Muscle layer of duodenum (tissue), 2 donors: ENCODE data around the gene ZNF629.

Source experiments
- H3K27ac ChIP-seq: one replicate; pipeline ENCODE4 v1.7.0; 2013; ENCODE audit warnings: mild to moderate bottlenecking, low read length
- H3K27me3 ChIP-seq: one replicate; pipeline ENCODE4 v1.7.0; 2013; ENCODE audit warnings: low read depth, mild to moderate bottlenecking, control low read depth, low read length
- H3K36me3 ChIP-seq, 2 donors: one replicate each; pipeline ENCODE4 v1.7.0; 2013; ENCODE audit warnings: low read length in 2 of 2, control low read depth in 1 of 2, mild to moderate bottlenecking in 1 of 2; ENCODE audit not compliant: insufficient read depth in 2 of 2, control insufficient read depth in 1 of 2
- H3K4me1 ChIP-seq, 2 donors: one replicate each; pipeline ENCODE4 v1.7.0; 2013; ENCODE audit warnings: low read length in 2 of 2, mild to moderate bottlenecking in 2 of 2, control low read depth in 1 of 2, moderate library complexity in 1 of 2; ENCODE audit not compliant: insufficient read depth in 2 of 2, control insufficient read depth in 1 of 2
- H3K4me3 ChIP-seq, 2 donors: one replicate each; pipeline ENCODE4 v1.7.0; 2013; ENCODE audit warnings: low read length in 2 of 2, low read depth in 1 of 2, mild to moderate bottlenecking in 1 of 2
- H3K9me3 ChIP-seq, 2 donors: one replicate each; pipeline ENCODE4 v1.7.0; 2013; ENCODE audit warnings: low read length in 2 of 2, control low read depth in 1 of 2, mild to moderate bottlenecking in 1 of 2; ENCODE audit not compliant: control insufficient read depth in 1 of 2
- donor health status: healthy.

ZNF629 gene

GRCh38 chr16:30741461-30741914 is 45.5 kb downstream of the ZNF629 start:
- H3K4me3 ChIP-seq, result no peak overlapping the region
- H3K27me3 ChIP-seq, result no peaks in the 10 kb centered on the region
- no peaks in the 10 kb centered on the region for H3K9me3 ChIP-seq
- peak overlapping the region; percentile 85 for H3K27ac ChIP-seq
- H3K4me1 ChIP-seq, result peaks cover 10 to 21% of the 10 kb centered on the region in 2 donors
- peaks cover 30 to 32% of the 10 kb centered on the region in 2 donors for H3K36me3 ChIP-seq

- Histone ChIP-seq H3K27ac (peak overlapping the region; percentile 85), H3K36me3 (peaks cover 39 to 41% of the 10 kb centered on the region in 2 donors), H3K27me3 (no peaks in the 10 kb centered on the region), H3K4me3 (peak overlapping the region; percentile 4 to 7), H3K4me1 (peaks cover 10 to 21% of the 10 kb centered on the region in 2 donors), H3K9me3 (no peaks in the 10 kb centered on the region)
Observed at GRCh38 chr16:30740364-30741251, 46.4 kb downstream of the ZNF629 start.

- no peaks in the 10 kb centered on the region for H3K9me3 ChIP-seq
- H3K27me3 ChIP-seq, result no peaks in the 10 kb centered on the region
- H3K4me3 ChIP-seq, result no peak overlapping the region
- peaks cover 10 to 21% of the 10 kb centered on the region in 2 donors for H3K4me1 ChIP-seq
- H3K27ac ChIP-seq, result no peak overlapping the region
- peaks cover 45 to 48% of the 10 kb centered on the region in 2 donors for H3K36me3 ChIP-seq
Observed at GRCh38 chr16:30738984-30739951, 47.7 kb downstream of the ZNF629 start.

GRCh38 chr16:30737794-30738648 is 49.0 kb downstream of the ZNF629 start:
- Histone ChIP-seq H3K36me3 (peaks cover 55 to 61% of the 10 kb centered on the region in 2 donors), H3K4me1 (peaks cover 10 to 21% of the 10 kb centered on the region in 2 donors), H3K9me3 (no peaks in the 10 kb centered on the region), H3K27me3 (no peaks in the 10 kb centered on the region), H3K27ac (no peak overlapping the region), H3K4me3 (no peak overlapping the region)

GRCh38 chr16:30736995-30737793 is 49.8 kb downstream of the ZNF629 start:
- Histone ChIP-seq H3K27me3 (no peaks in the 10 kb centered on the region), H3K4me1 (peaks cover 10 to 21% of the 10 kb centered on the region in 2 donors), H3K27ac (no peak overlapping the region), H3K36me3 (peaks cover 53 to 62% of the 10 kb centered on the region in 2 donors), H3K9me3 (no peaks in the 10 kb centered on the region), H3K4me3 (no peak overlapping the region)

GRCh38 chr16:30731411-30731810 is 55.6 kb downstream of the ZNF629 start:
- Histone ChIP-seq H3K4me1 (peaks cover 0 to 2% of the 10 kb centered on the region in 2 donors), H3K27me3 (no peaks in the 10 kb centered on the region), H3K27ac (no peak overlapping the region), H3K9me3 (no peaks in the 10 kb centered on the region), H3K36me3 (peaks cover 49 to 58% of the 10 kb centered on the region in 2 donors), H3K4me3 (no peak overlapping the region)

- Histone ChIP-seq H3K36me3 (peaks cover 46 to 62% of the 10 kb centered on the region in 2 donors), H3K9me3 (no peaks in the 10 kb centered on the region), H3K4me1 (peaks cover 0 to 7% of the 10 kb centered on the region in 2 donors), H3K4me3 (no peak overlapping the region), H3K27ac (no peak overlapping the region), H3K27me3 (no peaks in the 10 kb centered on the region)
Observed at GRCh38 chr16:30728899-30729672, 57.9 kb downstream of the ZNF629 start.
